Measurements from ENCODE around the gene HMG20B.

Gene HMG20B

GRCh38 chr19:3618144-3618810 is 45.5 kb downstream of the HMG20B start:
- no peak overlapping the region for H3K4me2 ChIP-seq (ENCODE audit: low read length)
- no peak overlapping the region for H3K9ac ChIP-seq (ENCODE audit: low read length)
- H3K4me3 ChIP-seq (ENCODE audit: low read length): no peak overlapping the region
- H3K4me1 ChIP-seq (ENCODE audit: low read length): no peaks in the 10 kb centered on the region
- H3K79me2 ChIP-seq (ENCODE audit: low read length): no peaks in the 10 kb centered on the region
- peaks cover 17% of the 10 kb centered on the region for H3K36me3 ChIP-seq (replicated peaks; ENCODE audit: low read depth, low read length)
- H3K27ac ChIP-seq (ENCODE audit: low read length): no peak overlapping the region
- H2AFZ ChIP-seq (ENCODE audit: low read depth, low read length): no peak overlapping the region
- no peaks in the 10 kb centered on the region for H3K9me3 ChIP-seq (ENCODE audit: insufficient read depth, low read length)
- no peaks in the 10 kb centered on the region for H4K20me1 ChIP-seq (ENCODE audit: insufficient read depth, low read length)
- H3K27me3 ChIP-seq (ENCODE audit: low read depth, low read length): no peaks in the 10 kb centered on the region
- TF ChIP-seq CTCF (IDR thresholded peaks at IDR 0.05; ENCODE audit: low read depth, low read length) (peak; percentile 88), EZH2phosphoT487 (IDR thresholded peaks at IDR 0.05; ENCODE audit: low read depth) (no peak)

GRCh38 chr19:3618811-3619630 is 46.3 kb downstream of the HMG20B start:
- Histone ChIP-seq H3K9me3 (ENCODE audit: insufficient read depth, low read length) (no peaks in the 10 kb centered on the region), H3K36me3 (replicated peaks; ENCODE audit: low read depth, low read length) (peaks cover 17% of the 10 kb centered on the region), H3K4me1 (ENCODE audit: low read length) (no peaks in the 10 kb centered on the region), H3K9ac (ENCODE audit: low read length) (no peak overlapping the region), H3K79me2 (ENCODE audit: low read length) (peaks cover 7% of the 10 kb centered on the region), H3K27me3 (ENCODE audit: low read depth, low read length) (no peaks in the 10 kb centered on the region), H3K4me2 (ENCODE audit: low read length) (no peak overlapping the region), H3K27ac (ENCODE audit: low read length) (no peak overlapping the region), H2AFZ (ENCODE audit: low read depth, low read length) (no peak overlapping the region), H3K4me3 (ENCODE audit: low read length) (no peak overlapping the region), H4K20me1 (ENCODE audit: insufficient read depth, low read length) (0 out of 2 replicates have a peak, but pooled peaks cover under 1% of the 10 kb centered on the region)
- peak; percentile 9; the same call in 1 of the 2 replicates for TF ChIP-seq CTCF (IDR thresholded peaks at IDR 0.05; ENCODE audit: low read depth, low read length)
- TF ChIP-seq EZH2phosphoT487 (IDR thresholded peaks at IDR 0.05; ENCODE audit: low read depth): no peak

GRCh38 chr19:3619631-3620012 is 46.9 kb downstream of the HMG20B start:
- no peaks in the 10 kb centered on the region for H3K4me1 ChIP-seq (ENCODE audit: low read length)
- H3K4me2 ChIP-seq (ENCODE audit: low read length): no peak overlapping the region
- no peak overlapping the region for H3K4me3 ChIP-seq (ENCODE audit: low read length)
- TF ChIP-seq EZH2phosphoT487 (IDR thresholded peaks at IDR 0.05; ENCODE audit: low read depth): no peak
- H3K79me2 ChIP-seq (ENCODE audit: low read length): peaks cover 13% of the 10 kb centered on the region
- H3K9ac ChIP-seq (ENCODE audit: low read length): no peak overlapping the region
- no peaks in the 10 kb centered on the region for H3K9me3 ChIP-seq (ENCODE audit: insufficient read depth, low read length)
- H3K27me3 ChIP-seq (ENCODE audit: low read depth, low read length): no peaks in the 10 kb centered on the region
- 0 out of 2 replicates have a peak, but pooled peaks cover 4% of the 10 kb centered on the region for H4K20me1 ChIP-seq (ENCODE audit: insufficient read depth, low read length)
- no peak overlapping the region for H2AFZ ChIP-seq (ENCODE audit: low read depth, low read length)
- peaks cover 17% of the 10 kb centered on the region for H3K36me3 ChIP-seq (replicated peaks; ENCODE audit: low read depth, low read length)
- no peak overlapping the region for H3K27ac ChIP-seq (ENCODE audit: low read length)

DNA sequence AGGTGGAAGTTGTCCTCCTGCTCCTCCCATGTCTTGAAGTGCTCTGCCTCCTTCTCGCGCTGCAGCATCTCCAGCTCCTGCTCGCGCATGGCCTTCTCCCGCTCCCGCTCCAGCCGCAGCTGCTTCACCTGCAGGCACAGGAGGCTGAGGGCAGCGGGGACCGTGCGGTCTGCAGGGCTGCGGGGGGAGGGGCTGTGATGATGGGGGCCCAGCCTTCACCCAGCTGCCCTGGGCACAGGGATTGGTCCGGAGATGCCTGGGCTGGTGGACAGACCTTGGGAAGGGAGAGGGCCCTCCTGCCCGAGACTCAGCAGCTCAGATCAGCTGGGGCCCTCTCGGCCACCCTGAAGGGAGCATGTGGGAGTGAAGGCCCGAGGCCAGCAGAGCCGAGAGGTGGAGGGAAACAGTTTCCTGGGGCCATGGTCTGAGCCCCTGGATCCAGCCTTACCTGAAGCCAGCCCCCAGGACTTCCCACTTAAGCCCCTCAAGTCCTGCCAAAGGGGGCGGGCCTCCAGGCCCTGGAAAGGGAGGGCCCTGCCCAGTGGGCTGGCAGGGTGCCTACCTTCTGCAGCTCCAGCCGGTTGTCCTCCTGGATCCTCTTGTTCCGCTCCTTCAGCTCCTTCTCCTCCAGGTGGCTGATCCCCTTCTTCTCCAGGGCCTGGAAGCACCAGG is 47.5 kb downstream of the HMG20B start:
- H3K4me2 ChIP-seq (ENCODE audit: low read length): no peak overlapping the region
- no peak overlapping the region for H3K4me3 ChIP-seq (ENCODE audit: low read length)
- no peaks in the 10 kb centered on the region for H3K27me3 ChIP-seq (ENCODE audit: low read depth, low read length)
- H3K36me3 ChIP-seq (replicated peaks; ENCODE audit: low read depth, low read length): peaks cover 17% of the 10 kb centered on the region
- TF ChIP-seq CTCF (IDR thresholded peaks at IDR 0.05; ENCODE audit: low read depth, low read length) (no peak), EZH2phosphoT487 (IDR thresholded peaks at IDR 0.05; ENCODE audit: low read depth) (no peak)
- H4K20me1 ChIP-seq (ENCODE audit: insufficient read depth, low read length): 0 out of 2 replicates have a peak, but pooled peaks cover 4% of the 10 kb centered on the region
- no peaks in the 10 kb centered on the region for H3K9me3 ChIP-seq (ENCODE audit: insufficient read depth, low read length)
- peaks cover 1% of the 10 kb centered on the region for H3K4me1 ChIP-seq (ENCODE audit: low read length)
- H3K27ac ChIP-seq (ENCODE audit: low read length): no peak overlapping the region
- peaks cover 19% of the 10 kb centered on the region for H3K79me2 ChIP-seq (ENCODE audit: low read length)
- H2AFZ ChIP-seq (ENCODE audit: low read depth, low read length): no peak overlapping the region
- no peak overlapping the region for H3K9ac ChIP-seq (ENCODE audit: low read length)
